Globus pallidus (tissue), 1 donor: ENCODE results near the gene CYB561D1.

Experiments
- DNase-seq: peaks from one replicate; pipeline ENCODE4 v3.0.0-alpha.2; 2015; ENCODE audit warnings: low spot score

The CYB561D1 gene

DNA sequence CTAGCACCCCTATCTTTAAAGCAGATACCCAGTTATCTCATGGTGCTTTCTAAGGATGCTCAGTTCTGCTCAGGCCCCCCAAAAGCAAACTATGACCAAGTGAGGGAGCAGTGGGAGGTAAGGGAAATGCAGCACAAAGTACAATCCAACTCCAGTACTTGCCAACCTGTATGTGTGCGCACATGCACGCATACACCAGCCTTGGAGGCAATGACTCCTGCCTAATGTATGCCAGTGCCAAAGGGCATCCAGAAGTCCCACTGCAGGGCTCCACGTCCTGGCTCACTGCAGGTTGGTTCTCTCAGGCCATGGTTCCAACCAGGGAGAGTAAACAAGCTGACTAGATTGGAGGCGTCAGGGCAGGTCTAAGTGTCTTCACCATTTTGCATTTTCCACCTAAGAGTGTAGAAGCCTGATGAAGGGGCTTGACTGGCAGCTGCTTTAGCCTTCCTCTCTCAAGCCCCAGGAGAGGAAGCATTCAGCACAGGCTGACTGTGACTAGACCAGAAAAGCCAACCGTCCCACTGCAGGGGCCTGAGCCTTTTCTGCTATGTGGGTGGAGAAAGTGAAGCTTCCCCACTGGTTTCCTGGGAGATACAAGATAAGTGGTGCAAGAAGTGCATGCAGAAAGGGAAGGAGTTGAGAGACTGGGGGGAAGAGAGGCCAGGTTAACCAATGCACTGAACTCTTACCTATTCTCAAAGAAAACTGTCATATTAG lies 7.9 kb downstream of the CYB561D1 start:
- no peak for DNase-seq

DNA sequence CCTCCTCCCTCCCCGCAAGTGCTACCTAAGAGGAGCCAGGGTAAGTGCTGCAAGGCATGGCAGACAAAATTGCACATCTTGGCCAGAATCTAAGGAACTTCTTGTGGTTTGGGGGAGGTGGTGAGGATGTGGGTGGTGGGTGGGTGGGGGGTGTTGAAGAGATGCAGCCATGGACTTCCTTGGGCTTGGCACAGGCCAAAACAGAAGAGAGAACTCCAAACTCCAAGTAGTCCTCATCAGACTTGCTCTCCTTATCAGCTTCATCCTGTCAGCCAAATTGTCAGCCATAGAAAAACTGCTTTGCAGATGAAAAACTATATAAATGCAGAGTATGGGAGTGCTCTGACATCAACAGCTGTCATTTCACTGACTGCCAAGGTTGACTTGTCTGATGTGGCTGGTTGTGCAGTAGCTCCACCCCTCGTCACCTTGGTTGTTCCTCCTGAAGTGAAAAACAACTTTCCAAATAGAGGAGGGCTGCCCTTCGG lies 8.5 kb downstream of the CYB561D1 start:
- no peak for DNase-seq

DNA sequence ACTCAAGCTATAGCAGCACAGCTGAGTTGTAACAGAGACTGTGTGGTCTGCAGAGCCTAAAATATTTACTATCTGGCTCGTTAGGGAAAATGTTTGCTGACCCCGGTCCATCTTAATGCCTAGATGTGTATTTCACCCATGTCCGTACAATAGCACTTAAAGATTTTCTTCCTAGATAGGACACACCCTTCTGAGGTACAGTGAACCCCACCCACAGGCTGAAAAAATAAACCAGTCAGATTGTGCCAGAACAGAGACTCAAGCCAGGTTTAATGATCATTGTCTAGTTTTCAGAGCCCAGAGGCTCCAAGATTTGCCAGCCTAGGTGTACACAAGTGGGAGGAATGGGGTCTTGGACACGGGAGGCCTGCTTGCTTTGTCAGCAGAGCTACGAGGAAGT lies 10.0 kb downstream of the CYB561D1 start:
- DNase-seq, result no peak

DNA sequence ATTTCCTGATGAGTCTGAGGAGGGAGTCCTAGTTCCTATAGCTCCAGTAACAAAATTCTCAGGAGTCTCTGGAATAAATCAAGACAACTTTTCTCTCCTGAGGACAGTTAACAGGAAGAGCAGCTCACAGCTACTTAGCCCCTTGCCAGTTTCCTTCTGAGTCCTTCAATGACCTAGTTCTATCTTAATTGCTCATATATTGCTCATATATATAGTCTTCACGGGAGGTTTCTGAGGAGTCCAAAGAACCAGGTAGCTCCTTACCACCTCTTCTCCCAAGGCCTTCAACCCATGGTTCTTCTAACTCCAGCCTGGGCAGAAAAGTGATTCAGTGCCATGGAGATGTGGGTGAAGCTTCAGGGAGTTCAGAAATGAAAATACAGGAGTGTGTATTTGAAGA lies 11.1 kb downstream of the CYB561D1 start:
- no peak for DNase-seq

DNA sequence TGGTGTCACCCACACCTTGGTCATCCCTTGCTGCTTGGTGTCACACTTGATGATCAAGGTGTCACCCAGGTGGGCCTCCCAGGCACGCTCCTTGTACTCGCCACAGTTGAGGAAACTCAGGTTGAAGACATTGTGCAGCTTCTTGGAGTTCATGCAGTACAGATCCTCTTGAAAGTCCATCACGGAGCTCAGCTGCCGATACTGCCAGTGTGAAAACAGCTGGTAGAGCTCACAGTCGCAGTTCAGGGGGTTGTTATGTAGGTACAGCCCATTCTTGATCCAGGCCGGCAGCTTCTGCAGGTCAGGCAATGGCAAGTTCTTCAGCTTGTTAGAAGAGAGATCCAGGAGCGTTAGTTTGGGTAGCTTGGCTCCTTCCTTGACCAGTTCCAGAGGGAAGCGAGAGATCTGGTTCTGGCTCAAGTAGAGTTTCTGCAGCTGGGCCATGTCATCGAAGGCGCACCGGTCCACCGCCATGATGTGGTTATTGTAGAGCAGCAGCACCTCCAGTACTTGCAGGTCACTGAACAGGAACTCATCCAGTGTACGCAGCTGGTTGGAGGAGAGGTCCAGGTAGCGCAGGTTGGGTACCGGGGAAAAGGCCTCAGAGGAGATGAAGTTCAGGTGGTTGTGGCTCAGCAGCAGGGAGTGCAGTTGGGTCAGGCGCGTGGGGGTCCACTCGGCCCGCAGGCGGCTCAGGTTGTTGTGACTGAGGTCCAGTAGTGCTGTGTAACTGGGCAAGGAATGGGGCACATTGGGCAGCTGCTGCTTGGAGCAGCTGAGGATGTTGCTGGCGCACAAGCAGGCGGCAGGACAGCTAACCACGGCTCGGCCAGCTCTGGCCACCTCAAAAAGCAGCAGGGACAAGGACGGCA lies 14.3 kb downstream of the CYB561D1 start:
- no peak for DNase-seq

DNA sequence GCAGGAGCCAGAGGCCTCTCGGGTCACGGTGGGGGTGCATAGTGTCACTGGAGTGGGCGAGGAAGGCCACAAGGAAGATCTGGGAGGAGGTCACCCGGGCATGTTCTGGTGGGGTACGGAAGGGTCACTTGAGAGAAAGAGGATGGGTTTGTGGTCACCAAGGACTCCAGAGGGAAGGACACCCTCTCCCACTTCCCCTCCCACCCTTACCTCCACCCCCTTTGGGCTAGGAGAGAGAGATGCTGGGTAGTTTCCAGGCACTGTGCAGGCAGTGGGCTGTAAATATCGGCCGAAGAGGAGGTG lies 14.9 kb downstream of the CYB561D1 start:
- DNase-seq, result no peak

DNA sequence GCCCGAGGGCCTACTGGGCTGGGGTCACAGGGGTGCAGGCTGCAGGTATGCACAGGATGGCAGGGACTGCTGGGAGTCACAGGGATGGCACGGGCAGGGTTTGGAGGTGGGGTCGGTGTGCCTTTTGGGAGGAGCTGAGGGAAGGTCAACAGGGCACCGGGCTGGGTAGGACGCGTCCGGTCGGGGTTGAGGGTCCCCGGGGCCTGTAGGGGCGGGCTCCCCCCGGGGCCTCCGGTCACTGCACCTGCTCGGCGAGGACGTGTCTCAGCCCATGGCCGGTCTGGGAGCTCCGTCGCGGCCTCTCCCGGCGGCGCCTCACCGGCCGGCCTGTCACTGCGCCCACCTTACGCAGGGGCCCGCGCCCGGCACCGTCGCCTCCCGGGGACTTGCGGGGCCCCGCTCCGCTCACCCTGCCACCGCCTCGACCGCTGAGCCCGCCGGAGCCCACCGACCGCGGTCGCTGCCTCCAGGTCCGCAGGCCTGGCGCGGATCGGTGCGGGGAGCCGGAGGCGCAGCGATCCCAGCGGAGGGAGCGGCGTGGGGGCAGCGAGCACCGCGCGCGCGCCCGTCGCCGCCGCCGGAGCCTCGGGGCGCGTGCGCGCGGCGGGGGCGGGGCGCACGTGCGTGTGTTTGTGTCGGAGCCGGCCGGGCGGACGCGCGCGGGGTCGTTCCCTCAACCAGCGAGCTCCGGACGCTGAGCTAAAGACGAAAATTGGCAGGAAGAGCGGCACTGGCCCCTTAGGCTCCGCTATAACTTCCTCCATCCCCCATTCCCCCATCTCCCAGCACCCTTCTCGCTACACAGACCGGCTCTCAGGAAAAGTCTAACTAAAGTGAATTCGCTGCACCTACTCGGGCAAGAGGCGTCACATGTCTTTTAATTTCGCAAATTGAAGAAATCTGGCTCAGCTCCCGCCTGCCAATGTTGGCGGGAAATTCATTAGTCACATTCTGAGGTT lies 15.6 kb downstream of the CYB561D1 start, which contains the start of gene AMIGO1:
Gene AMIGO1, minus strand, starts transcription at position 552 of the 959 bp plus-strand sequence. CDS start 815 bp downstream, outside the sequence.
- no peak for DNase-seq

DNA sequence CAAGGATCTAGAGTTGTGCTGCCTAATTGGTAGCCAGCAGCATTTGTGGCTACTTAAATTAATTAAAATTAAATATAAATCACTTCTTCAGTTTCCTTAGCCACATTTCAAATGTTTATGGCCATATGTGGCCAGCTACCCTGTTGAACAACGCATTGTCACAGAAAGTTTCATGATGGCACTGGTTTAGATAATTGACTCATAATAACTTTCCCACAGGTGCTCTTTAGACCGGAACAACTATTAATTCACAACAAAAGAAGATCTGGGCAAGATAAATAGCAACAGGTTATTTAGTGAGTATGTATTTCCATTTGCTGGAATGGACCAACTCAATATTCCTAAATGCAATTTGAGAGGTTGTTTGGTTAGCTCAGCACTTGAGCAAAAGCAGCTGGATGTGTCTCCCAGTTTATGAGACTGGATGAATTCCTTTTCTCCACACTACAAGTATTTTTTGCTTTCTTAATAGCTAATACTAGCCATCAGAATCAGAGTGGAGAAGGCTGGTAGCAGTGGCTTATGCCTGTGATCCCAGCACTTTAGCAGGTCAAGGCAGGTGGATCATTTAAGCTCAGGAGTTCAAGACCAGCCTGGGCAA lies 19.3 kb downstream of the CYB561D1 start:
- DNase-seq, result no peak

DNA sequence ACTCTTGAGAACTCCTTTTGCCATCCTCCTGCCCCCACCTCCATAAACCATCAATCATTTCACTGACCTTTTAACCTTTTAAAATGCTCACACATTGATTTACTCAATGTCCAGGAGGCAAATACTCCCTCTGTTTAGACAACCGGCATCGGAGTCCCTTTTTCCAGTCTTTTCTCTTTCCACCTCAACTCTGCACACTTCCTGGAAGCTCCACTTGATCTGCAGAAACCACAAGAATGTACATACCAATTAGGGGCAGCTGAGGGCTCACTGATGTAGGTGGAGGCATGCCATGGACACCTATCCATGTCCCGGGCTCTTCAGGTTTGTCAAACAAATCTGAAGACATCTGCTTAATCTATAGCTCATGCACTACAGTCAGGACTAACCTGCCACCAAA lies 21.0 kb downstream of the CYB561D1 start:
- no peak for DNase-seq

DNA sequence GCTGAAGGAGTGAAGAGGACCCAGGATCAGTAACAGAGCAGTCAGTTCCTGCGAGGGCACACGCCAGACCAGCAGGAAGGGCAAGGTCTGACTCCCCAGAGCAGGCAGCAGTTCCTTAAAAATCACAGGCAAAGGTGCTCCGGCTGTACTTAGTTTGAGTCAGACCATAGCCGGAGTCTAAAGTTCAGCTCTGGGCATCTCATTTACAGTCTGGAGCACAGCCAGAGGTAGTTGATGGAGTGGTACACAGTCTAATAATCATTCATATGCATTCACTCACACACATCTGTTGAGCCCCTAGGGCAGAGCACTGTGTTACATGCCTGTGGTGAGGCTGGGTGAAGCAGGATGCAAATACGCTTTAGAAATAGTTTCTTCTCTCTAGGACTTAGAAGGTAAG lies 23.0 kb downstream of the CYB561D1 start:
- no peak for DNase-seq

DNA sequence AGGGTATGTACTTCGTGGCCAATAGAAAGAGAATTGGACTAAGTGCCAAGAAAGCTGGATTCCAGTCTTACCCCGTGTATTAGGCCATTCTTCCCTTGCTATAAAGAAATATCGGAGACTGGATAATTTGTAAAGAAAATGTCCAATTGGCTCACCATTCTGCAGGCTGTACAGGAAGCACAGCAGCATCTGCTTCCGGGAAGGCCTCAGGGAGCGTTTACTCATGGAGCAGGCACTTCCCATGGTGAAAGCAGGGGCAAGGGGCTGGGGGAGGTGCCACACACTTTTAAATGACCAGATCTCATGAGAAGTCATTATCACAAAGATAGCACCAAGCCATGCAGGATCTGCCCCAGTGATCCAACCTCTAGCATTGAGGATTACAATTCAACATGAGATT lies 23.4 kb downstream of the CYB561D1 start:
- DNase-seq, result no peak

DNA sequence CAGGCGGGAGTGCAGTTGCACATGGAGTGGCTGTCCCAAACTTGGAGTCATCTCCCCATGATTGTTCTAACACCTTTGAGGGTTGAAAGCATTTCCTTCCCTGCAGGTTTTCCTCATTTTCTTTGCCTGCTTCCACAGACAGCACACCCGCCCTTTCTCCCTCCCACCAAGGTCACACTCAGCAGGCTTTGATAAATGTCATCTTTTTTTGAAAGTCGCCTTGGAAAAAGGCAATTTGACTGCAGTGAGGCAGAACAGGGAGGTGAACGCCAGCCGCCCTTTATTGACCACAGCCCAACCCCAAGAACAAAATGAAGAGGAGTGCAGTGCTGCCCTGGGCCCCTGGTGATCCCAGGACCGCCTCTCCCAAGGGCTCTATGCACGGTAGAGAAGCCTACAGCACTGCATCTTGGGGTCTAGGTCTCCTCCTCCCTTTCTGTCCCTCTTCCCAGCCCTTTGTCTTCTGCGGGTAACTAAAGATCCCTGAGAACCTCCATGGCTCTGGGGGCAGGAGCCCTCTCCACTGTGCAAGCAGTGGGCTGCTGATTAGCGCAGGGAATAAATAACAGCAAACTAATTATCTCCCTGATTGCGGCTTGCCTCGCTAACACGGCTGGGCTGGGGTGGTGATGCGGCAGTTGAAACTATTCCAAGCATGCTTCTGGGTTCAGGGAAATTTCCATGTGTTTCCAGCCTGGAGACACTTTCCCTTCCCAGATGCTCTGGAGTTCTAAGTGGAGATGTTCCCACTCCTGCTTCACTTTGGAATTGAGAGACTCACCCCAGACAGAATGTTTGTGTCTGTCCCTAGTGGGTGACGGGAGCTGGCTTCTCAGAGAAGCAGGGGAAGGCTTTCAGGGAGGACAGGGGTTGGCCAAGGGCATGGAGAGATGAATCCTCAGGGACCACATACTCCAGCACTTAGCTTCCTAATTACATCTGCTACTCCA lies 27.4 kb downstream of the CYB561D1 start:
- no peak for DNase-seq

DNA sequence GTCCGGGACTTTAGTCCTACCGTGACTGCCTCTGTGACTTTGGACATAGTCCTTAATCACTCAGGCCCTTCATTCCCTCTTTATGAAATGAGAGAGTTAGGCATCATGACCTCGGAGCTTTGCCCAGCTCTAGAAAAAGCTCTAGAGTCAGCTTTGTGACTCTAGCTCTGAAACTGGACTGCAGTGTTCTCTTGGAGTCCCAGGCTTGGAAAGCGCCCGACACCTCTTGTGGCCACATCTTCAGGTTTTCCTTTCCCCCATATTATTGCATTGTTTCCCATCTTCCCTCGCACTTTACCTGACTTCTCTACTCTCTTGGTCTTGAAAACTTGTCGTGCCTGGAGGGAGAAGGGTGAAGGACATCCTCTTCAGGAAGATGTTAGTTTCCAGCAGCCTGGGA lies 28.1 kb downstream of the CYB561D1 start:
- no peak for DNase-seq

DNA sequence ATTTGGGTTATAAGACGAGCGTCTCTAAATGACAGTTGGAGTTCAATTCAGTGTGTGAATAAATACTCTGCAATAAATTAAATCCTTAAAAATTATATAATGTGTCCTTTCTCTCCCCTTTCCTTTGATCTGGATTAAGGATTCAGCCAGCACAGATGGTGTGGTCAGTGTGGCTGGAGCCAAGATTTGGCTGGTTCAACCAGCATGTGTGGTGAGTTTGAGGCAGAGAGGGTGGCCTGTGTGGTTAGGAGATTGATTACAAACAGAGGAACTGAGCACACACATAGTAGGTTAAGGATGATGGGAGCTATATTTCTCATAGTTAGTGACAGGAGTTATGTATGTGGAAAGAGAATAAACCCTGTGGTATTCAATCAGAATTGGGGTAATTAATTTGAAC lies 29.8 kb downstream of the CYB561D1 start:
- DNase-seq, result no peak

DNA sequence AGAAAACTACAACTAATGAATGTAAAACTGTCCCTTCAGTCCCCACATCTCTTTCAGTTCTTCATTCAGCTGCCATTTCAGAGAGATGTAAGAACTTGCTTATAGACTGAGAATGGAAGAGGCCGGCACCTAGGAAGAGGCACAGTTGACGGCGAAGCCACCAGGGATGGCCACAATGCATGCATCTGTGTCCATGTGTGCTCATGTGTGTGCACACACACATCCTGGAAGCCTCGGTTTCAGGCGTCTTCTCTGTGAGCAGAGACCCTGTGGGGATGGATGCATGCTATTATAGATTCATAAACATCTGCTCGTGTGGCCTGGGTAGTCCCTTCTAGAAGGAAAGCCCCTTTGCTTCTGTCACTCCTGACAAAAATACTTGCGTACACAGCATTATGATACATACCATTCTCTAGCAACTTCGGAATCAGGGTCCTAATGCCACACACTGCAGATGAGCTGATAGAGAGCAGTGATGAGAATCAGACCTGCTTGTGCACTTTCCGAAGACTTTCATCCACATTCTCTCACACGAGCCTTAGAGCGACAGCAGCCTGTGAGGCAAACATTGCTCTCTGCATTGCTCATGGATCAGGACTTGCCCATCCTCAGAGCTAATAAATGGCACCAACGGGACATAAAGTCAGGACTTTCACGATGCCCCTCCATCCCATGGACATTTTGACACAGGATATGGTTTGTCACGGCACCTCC lies 33.4 kb downstream of the CYB561D1 start:
- no peak for DNase-seq

DNA sequence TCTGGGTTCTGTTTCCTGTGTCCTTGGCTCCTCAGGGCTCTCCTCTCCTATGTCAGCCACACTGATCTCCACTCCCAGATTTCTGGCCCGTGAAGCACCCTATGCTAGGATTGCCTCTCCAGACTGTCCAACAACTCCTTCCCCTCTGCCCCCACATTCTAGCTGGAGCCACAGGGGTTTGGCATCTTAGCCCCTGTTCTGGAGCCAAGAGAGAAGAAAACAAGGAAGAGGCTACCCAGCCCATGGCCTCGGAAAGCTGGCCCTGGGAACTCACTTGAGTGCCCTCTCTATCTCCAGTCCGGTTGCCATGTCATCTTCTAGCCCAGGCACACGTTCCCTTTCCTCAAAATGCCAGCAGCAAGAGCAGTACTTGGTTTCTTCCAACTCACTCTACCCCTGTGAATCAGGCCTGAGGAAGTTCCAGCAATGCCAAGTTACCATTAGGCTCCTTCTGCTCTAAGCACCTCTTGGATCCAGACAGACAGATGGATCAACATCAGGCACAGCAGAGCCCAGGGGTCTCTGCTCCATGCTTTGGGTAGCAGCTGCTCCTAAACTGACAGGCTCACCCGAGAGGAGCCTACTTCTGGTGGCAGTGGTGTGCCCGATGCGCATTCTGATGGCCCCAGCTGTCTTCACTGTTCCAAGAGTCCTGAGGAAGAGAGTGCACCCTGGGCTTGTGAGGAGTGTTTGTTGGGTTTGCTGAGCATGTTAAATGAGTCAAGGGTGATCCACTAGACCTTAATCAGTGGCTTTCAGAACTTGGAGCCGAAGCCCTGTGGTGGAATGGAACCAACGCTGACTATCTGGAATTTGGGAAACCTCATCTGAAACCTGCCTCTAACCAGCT lies 34.2 kb downstream of the CYB561D1 start:
- no peak for DNase-seq

DNA sequence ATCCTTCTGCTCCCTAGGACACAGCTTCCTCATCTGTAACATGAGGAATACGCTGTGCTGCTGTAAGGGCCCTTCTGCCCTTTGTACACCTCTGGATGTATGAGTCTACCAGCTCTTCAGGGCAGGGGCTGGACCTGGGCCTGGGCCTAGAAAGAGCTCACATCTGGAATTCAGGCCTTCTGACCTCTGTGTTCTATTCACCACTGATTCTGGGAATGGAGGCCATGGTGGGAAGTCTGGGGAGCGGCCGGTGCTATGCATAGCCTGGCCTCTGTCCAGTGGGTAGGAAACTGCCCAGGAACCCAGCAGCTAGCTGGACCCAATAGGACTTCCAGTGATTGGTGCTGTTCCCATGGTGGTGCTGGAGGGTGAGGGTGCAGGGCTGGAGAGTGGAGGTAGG lies 34.8 kb downstream of the CYB561D1 start:
- DNase-seq, result no peak

DNA sequence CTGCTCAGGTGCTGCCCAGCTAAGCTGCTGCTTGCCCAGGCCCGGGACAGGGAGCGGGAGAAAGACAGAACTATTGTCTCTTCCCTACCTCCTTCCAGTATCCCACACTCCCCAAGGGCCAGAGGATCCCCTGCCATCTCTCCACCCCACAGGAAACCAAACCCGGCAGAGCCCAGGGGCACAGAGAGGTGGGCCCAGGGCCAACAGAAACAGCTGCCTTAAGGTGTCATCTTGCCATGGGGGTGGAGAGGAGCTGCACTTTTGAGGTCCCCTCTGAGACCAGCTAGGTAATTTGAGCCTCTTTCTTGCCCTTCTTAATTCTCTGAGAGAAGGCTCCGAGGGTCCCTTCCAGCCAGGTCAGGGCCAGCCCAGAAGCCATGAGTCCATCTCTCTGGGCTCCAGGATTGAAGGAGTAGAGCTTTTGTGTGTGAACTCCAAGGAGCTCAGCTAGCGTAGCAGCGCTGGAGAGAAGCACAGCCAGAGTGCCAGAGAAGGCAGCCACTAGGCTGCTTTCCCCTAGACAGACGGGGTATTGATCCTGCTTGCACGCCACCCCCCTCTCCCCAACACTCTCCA lies 36.1 kb downstream of the CYB561D1 start:
- DNase-seq, result no peak
